HG02938 (cell line): ENCODE data around the gene NTN5.

Source experiments
- ATAC-seq: cut with Tn5 transposase; IDR thresholded peaks from one replicate; pipeline ENCODE4 v1.9.1; 2021; ENCODE audit warnings: mild to moderate bottlenecking, moderate library complexity; ENCODE audit not compliant: unreplicated experiment

NTN5 gene

DNA sequence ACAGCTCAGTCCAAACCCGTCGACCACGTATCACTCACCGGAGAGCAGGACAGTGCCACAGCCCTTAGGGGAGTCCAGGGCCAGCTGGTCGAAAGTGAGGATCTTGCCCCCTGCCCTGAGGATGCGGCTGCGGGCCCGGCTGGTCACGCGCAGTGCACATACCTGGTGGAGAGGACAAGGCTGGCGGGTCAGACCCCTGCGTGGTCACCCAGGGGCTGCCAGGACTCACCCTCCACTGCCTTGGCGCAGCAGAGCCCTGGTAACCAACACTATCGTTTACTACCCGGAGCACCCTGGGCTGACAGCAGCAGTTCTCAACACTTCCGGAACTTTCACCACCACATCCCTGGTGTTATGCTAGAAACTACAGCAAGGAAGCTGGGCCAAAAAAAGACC is 56.8 kb downstream of the NTN5 start:
- ATAC-seq, result no peak

DNA sequence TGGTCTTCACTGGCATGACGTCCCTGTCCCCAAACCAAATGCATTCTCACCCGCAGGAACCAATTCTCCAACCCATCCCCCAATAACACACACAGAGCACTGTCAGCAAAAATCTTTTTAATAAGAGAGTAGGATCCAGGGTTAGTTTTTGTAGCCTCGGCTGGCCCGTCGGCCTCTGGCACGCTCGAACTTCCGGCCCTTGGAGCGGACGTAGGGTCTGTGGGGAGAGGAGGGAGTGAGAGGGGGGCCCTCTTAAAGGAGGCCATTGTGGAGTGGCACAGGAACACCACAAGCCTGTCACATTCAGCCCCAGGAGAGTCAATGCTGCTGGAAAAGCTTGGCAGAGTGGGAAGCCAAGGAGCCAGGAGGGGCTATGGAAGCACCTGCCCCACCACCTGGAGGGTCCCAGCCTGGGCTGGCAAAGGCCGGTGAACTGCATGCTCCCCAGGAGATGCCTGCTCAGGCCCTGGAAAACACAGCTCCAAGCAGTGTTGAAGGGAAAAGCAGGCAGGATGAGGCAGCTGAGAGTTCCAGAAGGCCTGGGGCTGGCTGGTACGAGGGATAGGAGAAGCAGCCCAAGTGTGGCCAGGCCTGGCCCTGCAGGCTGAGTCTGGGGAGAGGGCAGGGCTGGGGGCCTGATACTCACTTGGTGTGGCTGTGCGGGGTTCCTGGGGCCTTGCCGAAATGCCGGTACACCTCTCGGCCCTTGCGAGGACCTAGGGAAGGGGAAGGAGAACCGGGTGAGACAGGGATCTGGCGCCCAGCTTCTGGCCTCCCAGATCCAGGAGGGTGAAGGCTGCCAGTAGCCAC is 57.4 kb downstream of the NTN5 start:
- ATAC-seq, result no peak

DNA sequence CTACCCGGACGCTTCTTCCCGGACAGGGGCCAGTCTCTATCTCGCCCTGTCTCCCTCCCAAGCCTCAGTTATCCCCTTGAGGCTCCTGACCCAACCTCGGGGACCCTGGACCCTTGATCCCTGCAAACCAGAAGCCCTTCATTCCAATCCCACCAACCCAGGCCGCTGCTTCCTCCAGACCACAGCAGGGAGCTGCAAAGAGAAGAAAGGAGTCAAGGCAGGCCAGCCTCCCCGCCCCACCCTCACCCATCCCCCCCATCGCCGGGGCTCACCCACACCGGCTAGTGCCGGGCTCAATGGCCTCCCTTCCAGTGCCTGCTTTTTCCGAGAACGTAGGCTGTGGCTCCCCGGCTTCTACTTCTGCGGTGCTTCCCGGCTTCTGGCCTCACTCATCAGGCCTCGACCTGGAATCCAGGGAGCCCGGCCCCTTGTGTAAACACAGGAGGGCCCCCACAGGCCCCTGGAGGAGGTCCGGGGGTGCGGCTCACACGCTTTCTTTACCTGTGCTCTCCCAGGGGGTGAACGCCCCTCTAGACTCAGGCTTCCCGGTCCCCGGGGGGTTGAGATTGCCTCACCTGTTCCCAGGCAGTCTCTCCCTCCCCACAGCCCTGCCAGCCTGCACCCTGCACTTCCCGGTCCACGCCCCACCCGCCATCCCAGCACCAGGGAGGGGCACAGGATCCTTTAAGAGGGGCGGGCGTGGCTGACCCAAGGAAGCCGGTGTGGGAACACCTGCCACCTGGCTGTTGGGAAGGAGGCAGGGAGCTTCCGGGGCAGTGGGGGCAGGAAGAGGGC is 58.2 kb downstream of the NTN5 start, which contains the start of gene FAM83E:
Gene FAM83E (minus strand): TSS at position 641 of the 795 bp plus-strand sequence. CDS start 1,704 bp downstream, outside the sequence.
- ATAC-seq, result no peak

DNA sequence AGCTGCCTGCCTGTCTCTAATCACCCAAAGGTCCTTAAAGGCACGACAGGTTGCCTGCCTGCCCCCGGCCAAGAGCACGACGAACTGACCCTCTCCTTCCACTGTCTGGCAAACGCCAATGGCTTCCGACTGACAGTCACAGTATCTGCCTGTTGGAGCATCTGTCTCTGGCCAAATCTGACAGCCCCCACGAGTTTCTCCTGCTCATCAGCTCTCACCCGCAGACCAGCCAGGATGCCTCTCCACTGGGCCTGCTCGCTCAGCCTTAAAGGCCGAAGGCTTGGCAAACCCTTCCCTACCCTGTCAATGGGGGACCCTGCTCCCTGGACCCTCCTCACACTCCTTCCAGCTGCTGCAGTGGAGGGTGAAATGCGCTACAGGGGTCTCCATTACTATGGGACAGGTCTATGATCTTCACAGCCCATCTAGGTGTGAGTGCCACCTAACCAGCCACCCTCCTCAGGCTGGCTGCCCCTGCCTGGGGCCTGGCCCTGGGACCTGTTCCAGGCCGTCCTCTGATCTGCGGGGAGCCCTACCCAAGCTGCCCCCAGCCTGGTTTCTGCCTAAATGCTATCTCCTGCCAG is 58.9 kb downstream of the NTN5 start:
- no peak for ATAC-seq

DNA sequence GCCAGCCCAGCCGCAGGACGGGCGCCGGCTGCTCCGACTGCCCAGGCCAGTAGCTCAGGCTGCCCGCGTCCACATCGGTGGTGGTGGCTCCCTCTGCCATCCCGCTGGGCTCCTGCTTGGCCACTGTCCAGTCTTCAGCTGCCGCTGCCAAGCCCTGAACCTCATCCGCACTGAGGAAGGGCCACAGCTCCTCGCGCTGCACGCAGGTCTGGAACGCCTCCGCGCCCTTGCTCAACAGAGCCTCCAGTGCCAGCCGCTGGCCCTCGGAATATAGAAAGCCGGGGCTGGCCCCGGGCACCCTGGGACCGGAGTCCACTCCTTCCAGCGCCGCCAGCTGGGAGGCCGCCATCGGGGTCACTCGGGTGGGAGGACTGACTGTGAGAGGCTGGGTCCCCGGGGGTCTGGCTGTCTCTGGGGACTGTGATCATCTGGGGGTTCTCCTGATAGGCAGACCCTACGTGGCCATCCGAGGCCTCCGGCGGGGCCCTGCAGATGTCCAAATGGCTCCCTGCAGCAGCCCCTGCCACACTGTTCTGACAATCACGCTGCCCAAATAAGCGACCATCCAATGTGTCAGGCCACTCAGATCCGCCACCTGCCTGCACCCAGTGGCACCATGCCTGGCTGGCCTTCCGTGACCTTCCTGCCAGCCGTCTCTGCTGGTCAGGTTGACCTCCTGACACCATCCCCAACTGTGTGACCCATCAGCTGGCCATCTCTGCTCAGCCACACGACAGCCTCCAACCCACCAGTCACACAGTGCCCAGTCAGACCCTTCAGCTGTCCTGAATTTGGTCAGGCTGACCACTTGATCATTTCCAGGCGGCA is 59.6 kb downstream of the NTN5 start:
- no peak for ATAC-seq

DNA sequence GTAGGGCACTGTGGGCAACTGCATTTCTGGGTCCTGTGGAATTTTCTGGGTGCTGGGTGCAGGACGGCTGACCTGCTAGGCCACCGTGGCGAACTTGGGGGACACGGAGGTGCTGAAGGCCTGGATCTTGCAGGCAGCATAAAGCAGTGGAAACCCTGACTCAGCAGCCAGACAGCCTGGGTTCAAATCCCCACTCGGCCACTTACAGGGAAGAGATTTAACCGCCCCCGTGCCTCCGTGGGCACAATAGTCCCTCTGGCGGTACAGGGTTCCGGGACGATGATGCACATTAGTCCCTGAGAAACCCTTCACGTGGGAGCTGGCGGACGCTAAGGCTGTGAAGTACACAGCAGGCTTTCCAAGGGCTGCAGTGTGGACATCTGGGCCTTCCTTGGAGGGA is 60.9 kb downstream of the NTN5 start:
- no peak for ATAC-seq
